OCI-LY1 (cell line): Measurements from ENCODE around the gene DIP2A.

Experiments
- H2AFZ ChIP-seq: fragments of 200-600 bp; sonication (generic), shearing (Covaris generic); 2 replicates; pipeline ENCODE4 v1.6.0; 2014; ENCODE audit warnings: antibody characterized with exemption, mild to moderate bottlenecking, low read length
- H3F3A ChIP-seq: fragments of 200-600 bp; sonication (generic), shearing (Covaris generic); 2 replicates; pipeline ENCODE4 v1.6.0; 2014; ENCODE audit warnings: mild to moderate bottlenecking, antibody characterized with exemption, low read length, moderate library complexity; ENCODE audit not compliant: insufficient read depth
- H3K27ac ChIP-seq: fragments of 200-600 bp; sonication (generic); 2 replicates; pipeline ENCODE4 v1.5.1; 2014; ENCODE audit warnings: low read length, mixed run types, mild to moderate bottlenecking, low read depth; ENCODE audit not compliant: poor library complexity, severe bottlenecking
- H3K27me3 ChIP-seq: fragments of 200-600 bp; sonication (generic); 2 replicates; pipeline ENCODE4 v1.6.0; 2014; ENCODE audit warnings: antibody characterized with exemption, mild to moderate bottlenecking, low read length, moderate library complexity; ENCODE audit not compliant: insufficient read depth
- H3K36me3 ChIP-seq: fragments of 200-600 bp; sonication (generic); 2 replicates; pipeline ENCODE4 v1.6.1; 2014; ENCODE audit warnings: mild to moderate bottlenecking, antibody characterized with exemption, low read length, moderate library complexity, mixed read lengths; ENCODE audit not compliant: insufficient read depth
- H3K4me1 ChIP-seq: fragments of 200-600 bp; sonication (generic); 2 replicates; pipeline ENCODE4 v1.5.1; 2014; ENCODE audit warnings: mild to moderate bottlenecking, low read length, moderate library complexity; ENCODE audit not compliant: insufficient read depth, severe bottlenecking
- H3K4me2 ChIP-seq: fragments of 200-600 bp; sonication (generic), shearing (Covaris generic); 2 replicates; pipeline ENCODE4 v1.6.1; 2014; ENCODE audit warnings: low read length
- H3K4me3 ChIP-seq: fragments of 200-600 bp; sonication (generic); 2 replicates; pipeline ENCODE4 v1.5.1; 2014; ENCODE audit warnings: low read length, low read depth, mild to moderate bottlenecking, mixed read lengths; ENCODE audit not compliant: poor library complexity, severe bottlenecking
- H3K79me2 ChIP-seq: fragments of 200-600 bp; shearing (Covaris generic); 2 replicates; pipeline ENCODE4 v1.6.1; 2016; ENCODE audit warnings: mixed run types, low read length, mixed read lengths; ENCODE audit not compliant: insufficient read depth
- H3K9ac ChIP-seq: fragments of 200-600 bp; sonication (generic), shearing (Covaris generic); 2 replicates; pipeline ENCODE4 v1.6.1; 2014; ENCODE audit warnings: mild to moderate bottlenecking, low read length, mixed read lengths
- H3K9me2 ChIP-seq: fragments of 200-600 bp; sonication (generic), shearing (Covaris generic); 2 replicates; pipeline ENCODE4 v1.6.1; 2014; ENCODE audit warnings: low read depth, mild to moderate bottlenecking, low read length, mixed read lengths
- H3K9me3 ChIP-seq: fragments of 200-600 bp; shearing (Covaris generic); 2 replicates; pipeline ENCODE4 v1.6.1; 2014; ENCODE audit warnings: low read length, mixed read lengths
- H4K20me1 ChIP-seq: fragments of 200-600 bp; sonication (generic), shearing (Covaris generic); 2 replicates; pipeline ENCODE4 v1.6.0; 2016; ENCODE audit warnings: mild to moderate bottlenecking, low read length; ENCODE audit not compliant: insufficient read depth
- EZH2 ChIP-seq: fragments of 200-600 bp; sonication (generic), shearing (Covaris generic); IDR thresholded peaks from 2 replicates; pipeline ENCODE4 v1.8.0; 2017; ENCODE audit warnings: borderline replicate concordance, mixed run types, mild to moderate bottlenecking, antibody characterized with exemption, low read length, moderate library complexity, mixed read lengths
- TF ChIP-seq, protein P1 (sequence below): fragments of 200-600 bp; sonication (generic), shearing (Covaris generic); IDR thresholded peaks from 2 replicates; pipeline ENCODE4 v1.5.1; 2017; ENCODE audit warnings: mild to moderate bottlenecking, antibody characterized with exemption, low read length, moderate library complexity, mixed read lengths

DIP2A gene

DNA sequence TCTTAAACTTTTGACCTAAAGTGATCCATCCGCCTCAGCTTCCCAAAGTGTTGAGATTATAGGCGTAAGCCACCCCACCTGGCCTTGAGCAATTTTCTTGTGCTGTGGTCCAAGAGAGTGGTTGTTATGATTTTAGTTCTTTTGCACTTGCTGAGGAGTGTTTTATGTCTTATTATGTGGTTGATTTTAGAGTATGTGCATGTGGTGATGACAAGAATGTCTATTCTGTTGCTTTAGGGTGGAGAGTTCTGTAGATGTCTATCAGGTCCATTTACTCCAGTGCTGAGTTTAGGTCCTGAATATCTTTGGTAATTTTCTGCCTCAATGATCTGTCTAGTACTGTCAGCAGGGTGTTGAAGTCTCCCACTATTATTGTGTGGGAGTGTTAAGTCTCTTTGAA is 157.4 kb downstream of the DIP2A start:
- no peaks in the 10 kb centered on the region for H3K36me3 ChIP-seq
- H2AFZ ChIP-seq = no peak overlapping the region
- H3K4me2 ChIP-seq = no peak overlapping the region
- H3K9me3 ChIP-seq = no peaks in the 10 kb centered on the region
- H3K4me1 ChIP-seq = no peaks in the 10 kb centered on the region
- no peak for TF ChIP-seq EZH2
- TF ChIP-seq, protein P1, sequence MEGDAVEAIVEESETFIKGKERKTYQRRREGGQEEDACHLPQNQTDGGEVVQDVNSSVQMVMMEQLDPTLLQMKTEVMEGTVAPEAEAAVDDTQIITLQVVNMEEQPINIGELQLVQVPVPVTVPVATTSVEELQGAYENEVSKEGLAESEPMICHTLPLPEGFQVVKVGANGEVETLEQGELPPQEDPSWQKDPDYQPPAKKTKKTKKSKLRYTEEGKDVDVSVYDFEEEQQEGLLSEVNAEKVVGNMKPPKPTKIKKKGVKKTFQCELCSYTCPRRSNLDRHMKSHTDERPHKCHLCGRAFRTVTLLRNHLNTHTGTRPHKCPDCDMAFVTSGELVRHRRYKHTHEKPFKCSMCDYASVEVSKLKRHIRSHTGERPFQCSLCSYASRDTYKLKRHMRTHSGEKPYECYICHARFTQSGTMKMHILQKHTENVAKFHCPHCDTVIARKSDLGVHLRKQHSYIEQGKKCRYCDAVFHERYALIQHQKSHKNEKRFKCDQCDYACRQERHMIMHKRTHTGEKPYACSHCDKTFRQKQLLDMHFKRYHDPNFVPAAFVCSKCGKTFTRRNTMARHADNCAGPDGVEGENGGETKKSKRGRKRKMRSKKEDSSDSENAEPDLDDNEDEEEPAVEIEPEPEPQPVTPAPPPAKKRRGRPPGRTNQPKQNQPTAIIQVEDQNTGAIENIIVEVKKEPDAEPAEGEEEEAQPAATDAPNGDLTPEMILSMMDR = no peak
- H3K27me3 ChIP-seq = peaks cover 4% of the 10 kb centered on the region; the same call in 1 of the 2 replicates
- H3K4me3 ChIP-seq = no peak overlapping the region
- H3F3A ChIP-seq = no peaks in the 10 kb centered on the region
- H4K20me1 ChIP-seq = no peaks in the 10 kb centered on the region
- H3K9me2 ChIP-seq = no peaks in the 10 kb centered on the region
- no peak overlapping the region for H3K9ac ChIP-seq
- H3K79me2 ChIP-seq = no peaks in the 10 kb centered on the region
- H3K27ac ChIP-seq = no peak overlapping the region

GRCh38 chr21:46616656-46617055 is 158.0 kb downstream of the DIP2A start:
- H3K27ac ChIP-seq = no peak overlapping the region
- no peaks in the 10 kb centered on the region for H3K36me3 ChIP-seq
- peaks cover 4% of the 10 kb centered on the region; the same call in 1 of the 2 replicates for H3K27me3 ChIP-seq
- no peak overlapping the region for H3K4me3 ChIP-seq
- TF ChIP-seq, protein P1 = no peak
- no peak for TF ChIP-seq EZH2
- H3K9me3 ChIP-seq = no peaks in the 10 kb centered on the region
- no peaks in the 10 kb centered on the region for H4K20me1 ChIP-seq
- H3K79me2 ChIP-seq = no peaks in the 10 kb centered on the region
- no peaks in the 10 kb centered on the region for H3F3A ChIP-seq
- H3K9ac ChIP-seq = no peak overlapping the region
- H2AFZ ChIP-seq = no peak overlapping the region
- no peaks in the 10 kb centered on the region for H3K4me1 ChIP-seq
- H3K9me2 ChIP-seq = no peaks in the 10 kb centered on the region
- H3K4me2 ChIP-seq = no peak overlapping the region

DNA sequence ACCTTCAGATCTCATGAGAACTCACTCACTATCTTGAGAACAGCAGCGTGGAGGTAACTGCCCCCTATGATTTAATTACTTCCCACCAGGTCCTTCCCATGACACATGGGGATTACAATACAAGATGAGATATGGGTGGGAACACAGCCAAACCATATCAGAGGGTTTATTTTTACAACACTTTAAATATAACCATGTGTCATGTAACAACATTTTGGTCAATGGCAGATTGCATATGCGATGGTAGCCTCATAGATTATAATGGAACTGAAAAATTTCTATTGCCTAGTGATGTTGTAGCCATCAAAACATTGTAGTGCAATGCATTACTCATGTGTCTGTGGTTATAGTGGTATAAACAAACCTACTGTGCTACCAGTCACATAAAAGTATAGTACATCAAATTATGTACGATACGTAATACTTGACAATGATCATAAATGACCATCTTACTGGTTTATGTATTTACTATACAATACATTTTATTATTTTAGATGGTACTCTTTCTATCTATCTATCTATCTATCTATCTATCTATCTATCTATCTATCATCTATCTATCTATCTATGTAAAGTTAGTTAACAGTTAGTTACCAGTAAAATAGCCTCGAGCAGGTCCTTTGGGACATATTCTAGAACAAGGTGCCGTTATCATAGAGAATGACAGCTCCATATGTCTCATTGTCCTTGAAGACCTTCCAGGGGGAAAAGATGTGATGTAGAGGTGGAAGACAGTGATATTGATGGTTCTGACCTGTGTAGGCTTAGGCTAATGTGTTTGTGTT is 158.8 kb downstream of the DIP2A start:
- Histone ChIP-seq H3K36me3 (no peaks in the 10 kb centered on the region), H3F3A (no peaks in the 10 kb centered on the region), H3K9me2 (no peaks in the 10 kb centered on the region), H3K9ac (no peak overlapping the region), H3K27ac (no peak overlapping the region), H3K4me1 (no peaks in the 10 kb centered on the region), H3K4me3 (no peak overlapping the region), H4K20me1 (no peaks in the 10 kb centered on the region), H2AFZ (no peak overlapping the region), H3K4me2 (no peak overlapping the region), H3K79me2 (no peaks in the 10 kb centered on the region), H3K9me3 (no peaks in the 10 kb centered on the region), H3K27me3 (peaks cover 4% of the 10 kb centered on the region; the same call in 1 of the 2 replicates)
- TF ChIP-seq EZH2 = no peak
- TF ChIP-seq, protein P1 = no peak
